Measurements from ENCODE around the gene ELK3.
"Not testable (repeated sequence)": the region's sequence is repeated elsewhere in the genome, so short reads cannot be mapped to it uniquely, and the experiment has no call there.

DNA sequence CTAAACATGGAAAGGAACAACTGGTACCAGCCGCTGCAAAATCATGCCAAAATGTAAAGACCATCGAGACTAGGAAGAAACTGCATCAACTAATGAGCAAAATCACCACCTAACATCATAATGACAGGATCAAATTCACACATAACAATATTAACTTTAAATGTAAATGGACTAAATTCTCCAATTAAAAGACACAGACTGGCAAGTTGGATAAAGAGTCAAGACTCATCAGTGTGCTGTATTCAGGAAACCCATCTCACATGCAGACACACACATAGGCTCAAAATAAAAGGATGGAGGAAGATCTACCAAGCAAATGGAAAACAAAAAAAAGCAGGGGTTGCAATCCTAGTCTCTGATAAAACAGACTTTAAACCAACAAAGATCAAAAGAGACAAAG, 123.6 kb downstream of the ELK3 start:
- TF ChIP-seq, protein P1, sequence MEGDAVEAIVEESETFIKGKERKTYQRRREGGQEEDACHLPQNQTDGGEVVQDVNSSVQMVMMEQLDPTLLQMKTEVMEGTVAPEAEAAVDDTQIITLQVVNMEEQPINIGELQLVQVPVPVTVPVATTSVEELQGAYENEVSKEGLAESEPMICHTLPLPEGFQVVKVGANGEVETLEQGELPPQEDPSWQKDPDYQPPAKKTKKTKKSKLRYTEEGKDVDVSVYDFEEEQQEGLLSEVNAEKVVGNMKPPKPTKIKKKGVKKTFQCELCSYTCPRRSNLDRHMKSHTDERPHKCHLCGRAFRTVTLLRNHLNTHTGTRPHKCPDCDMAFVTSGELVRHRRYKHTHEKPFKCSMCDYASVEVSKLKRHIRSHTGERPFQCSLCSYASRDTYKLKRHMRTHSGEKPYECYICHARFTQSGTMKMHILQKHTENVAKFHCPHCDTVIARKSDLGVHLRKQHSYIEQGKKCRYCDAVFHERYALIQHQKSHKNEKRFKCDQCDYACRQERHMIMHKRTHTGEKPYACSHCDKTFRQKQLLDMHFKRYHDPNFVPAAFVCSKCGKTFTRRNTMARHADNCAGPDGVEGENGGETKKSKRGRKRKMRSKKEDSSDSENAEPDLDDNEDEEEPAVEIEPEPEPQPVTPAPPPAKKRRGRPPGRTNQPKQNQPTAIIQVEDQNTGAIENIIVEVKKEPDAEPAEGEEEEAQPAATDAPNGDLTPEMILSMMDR (conservative IDR thresholded peaks at IDR 0.05; ENCODE audit: low read depth in 2 of 2) = not testable (repeated sequence)
- TF ChIP-seq, protein P2, sequence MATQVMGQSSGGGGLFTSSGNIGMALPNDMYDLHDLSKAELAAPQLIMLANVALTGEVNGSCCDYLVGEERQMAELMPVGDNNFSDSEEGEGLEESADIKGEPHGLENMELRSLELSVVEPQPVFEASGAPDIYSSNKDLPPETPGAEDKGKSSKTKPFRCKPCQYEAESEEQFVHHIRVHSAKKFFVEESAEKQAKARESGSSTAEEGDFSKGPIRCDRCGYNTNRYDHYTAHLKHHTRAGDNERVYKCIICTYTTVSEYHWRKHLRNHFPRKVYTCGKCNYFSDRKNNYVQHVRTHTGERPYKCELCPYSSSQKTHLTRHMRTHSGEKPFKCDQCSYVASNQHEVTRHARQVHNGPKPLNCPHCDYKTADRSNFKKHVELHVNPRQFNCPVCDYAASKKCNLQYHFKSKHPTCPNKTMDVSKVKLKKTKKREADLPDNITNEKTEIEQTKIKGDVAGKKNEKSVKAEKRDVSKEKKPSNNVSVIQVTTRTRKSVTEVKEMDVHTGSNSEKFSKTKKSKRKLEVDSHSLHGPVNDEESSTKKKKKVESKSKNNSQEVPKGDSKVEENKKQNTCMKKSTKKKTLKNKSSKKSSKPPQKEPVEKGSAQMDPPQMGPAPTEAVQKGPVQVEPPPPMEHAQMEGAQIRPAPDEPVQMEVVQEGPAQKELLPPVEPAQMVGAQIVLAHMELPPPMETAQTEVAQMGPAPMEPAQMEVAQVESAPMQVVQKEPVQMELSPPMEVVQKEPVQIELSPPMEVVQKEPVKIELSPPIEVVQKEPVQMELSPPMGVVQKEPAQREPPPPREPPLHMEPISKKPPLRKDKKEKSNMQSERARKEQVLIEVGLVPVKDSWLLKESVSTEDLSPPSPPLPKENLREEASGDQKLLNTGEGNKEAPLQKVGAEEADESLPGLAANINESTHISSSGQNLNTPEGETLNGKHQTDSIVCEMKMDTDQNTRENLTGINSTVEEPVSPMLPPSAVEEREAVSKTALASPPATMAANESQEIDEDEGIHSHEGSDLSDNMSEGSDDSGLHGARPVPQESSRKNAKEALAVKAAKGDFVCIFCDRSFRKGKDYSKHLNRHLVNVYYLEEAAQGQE (IDR thresholded peaks at IDR 0.05; ENCODE audit: unreplicated experiment) = not testable (repeated sequence)
- not testable (repeated sequence) for TF ChIP-seq POLR2AphosphoS5 (IDR thresholded peaks at IDR 0.05; ENCODE audit: low read depth); JUNB (IDR thresholded peaks at IDR 0.05; ENCODE audit: unreplicated experiment); EZH2 (IDR thresholded peaks at IDR 0.05; ENCODE audit: low read depth, unreplicated experiment); EZH2phosphoT487 (IDR thresholded peaks at IDR 0.05; ENCODE audit: unreplicated experiment); STAT1 (IDR thresholded peaks at IDR 0.05; ENCODE audit: unreplicated experiment); CREB1 (CRISPR knock-in tag; IDR thresholded peaks at IDR 0.05; ENCODE audit: low read depth); ZNF331 (CRISPR knock-in tag; IDR thresholded peaks at IDR 0.05; ENCODE audit: low read depth)
- TF ChIP-seq, protein P3, sequence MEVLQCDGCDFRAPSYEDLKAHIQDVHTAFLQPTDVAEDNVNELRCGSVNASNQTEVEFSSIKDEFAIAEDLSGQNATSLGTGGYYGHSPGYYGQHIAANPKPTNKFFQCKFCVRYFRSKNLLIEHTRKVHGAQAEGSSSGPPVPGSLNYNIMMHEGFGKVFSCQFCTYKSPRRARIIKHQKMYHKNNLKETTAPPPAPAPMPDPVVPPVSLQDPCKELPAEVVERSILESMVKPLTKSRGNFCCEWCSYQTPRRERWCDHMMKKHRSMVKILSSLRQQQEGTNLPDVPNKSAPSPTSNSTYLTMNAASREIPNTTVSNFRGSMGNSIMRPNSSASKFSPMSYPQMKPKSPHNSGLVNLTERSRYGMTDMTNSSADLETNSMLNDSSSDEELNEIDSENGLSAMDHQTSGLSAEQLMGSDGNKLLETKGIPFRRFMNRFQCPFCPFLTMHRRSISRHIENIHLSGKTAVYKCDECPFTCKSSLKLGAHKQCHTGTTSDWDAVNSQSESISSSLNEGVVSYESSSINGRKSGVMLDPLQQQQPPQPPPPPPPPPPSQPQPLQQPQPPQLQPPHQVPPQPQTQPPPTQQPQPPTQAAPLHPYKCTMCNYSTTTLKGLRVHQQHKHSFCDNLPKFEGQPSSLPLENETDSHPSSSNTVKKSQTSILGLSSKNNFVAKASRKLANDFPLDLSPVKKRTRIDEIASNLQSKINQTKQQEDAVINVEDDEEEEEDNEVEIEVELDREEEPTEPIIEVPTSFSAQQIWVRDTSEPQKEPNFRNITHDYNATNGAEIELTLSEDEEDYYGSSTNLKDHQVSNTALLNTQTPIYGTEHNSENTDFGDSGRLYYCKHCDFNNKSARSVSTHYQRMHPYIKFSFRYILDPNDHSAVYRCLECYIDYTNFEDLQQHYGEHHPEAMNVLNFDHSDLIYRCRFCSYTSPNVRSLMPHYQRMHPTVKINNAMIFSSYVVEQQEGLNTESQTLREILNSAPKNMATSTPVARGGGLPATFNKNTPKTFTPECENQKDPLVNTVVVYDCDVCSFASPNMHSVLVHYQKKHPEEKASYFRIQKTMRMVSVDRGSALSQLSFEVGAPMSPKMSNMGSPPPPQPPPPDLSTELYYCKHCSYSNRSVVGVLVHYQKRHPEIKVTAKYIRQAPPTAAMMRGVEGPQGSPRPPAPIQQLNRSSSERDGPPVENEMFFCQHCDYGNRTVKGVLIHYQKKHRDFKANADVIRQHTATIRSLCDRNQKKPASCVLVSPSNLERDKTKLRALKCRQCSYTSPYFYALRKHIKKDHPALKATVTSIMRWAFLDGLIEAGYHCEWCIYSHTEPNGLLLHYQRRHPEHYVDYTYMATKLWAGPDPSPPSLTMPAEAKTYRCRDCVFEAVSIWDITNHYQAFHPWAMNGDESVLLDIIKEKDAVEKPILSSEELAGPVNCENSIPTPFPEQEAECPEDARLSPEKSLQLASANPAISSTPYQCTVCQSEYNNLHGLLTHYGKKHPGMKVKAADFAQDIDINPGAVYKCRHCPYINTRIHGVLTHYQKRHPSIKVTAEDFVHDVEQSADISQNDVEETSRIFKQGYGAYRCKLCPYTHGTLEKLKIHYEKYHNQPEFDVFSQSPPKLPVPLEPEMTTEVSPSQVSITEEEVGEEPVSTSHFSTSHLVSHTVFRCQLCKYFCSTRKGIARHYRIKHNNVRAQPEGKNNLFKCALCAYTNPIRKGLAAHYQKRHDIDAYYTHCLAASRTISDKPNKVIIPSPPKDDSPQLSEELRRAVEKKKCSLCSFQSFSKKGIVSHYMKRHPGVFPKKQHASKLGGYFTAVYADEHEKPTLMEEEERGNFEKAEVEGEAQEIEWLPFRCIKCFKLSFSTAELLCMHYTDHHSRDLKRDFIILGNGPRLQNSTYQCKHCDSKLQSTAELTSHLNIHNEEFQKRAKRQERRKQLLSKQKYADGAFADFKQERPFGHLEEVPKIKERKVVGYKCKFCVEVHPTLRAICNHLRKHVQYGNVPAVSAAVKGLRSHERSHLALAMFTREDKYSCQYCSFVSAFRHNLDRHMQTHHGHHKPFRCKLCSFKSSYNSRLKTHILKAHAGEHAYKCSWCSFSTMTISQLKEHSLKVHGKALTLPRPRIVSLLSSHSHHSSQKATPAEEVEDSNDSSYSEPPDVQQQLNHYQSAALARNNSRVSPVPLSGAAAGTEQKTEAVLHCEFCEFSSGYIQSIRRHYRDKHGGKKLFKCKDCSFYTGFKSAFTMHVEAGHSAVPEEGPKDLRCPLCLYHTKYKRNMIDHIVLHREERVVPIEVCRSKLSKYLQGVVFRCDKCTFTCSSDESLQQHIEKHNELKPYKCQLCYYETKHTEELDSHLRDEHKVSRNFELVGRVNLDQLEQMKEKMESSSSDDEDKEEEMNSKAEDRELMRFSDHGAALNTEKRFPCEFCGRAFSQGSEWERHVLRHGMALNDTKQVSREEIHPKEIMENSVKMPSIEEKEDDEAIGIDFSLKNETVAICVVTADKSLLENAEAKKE (CRISPR knock-in tag; IDR thresholded peaks at IDR 0.05) = not testable (repeated sequence)
- TF ChIP-seq, protein P4, sequence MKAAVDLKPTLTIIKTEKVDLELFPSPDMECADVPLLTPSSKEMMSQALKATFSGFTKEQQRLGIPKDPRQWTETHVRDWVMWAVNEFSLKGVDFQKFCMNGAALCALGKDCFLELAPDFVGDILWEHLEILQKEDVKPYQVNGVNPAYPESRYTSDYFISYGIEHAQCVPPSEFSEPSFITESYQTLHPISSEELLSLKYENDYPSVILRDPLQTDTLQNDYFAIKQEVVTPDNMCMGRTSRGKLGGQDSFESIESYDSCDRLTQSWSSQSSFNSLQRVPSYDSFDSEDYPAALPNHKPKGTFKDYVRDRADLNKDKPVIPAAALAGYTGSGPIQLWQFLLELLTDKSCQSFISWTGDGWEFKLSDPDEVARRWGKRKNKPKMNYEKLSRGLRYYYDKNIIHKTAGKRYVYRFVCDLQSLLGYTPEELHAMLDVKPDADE (IDR thresholded peaks at IDR 0.05) = not testable (repeated sequence)

Measured in GM23338 (cell line).